Measurements from ENCODE around the gene PTH1R. TPM values are rescaled to one million over a fixed set of nuclear protein-coding genes. Genes with fewer than 3 reads are reported as not detected.

Gene PTH1R
- polyA plus RNA-seq, 1 of the 3 experiments (the other 2 are of a cell fraction) = 0.07 TPM

DNA sequence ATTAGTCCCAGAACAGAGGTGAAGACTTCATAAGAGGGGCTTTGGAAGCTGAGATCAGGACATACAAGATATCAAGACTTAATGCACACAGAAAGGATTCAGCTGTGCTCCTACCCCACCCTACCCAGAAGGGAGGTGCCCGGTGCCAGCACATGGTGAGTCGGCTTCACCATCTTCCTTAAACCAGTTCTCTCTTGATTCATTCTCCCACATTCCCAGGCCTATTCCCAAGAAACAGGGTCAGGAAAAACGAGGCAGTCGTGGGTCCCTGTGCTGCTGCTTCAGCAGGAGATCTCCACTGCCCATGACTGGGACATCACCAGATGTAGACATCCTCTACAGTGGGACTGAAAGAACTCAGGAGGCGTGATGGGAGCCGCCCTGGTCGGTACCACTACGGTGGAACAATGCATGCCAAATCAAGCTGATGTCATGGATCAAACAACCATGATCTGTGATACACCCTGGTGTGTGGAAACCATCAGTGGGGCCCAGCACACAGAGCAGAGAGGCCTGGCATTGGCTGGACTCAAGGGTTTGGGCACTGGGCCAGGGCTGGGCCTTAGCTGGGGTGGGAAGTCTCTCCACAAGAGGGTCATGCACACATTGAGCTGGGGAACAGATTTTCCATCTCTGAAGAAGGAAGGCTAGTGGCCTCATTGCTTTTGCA is 57.1 kb downstream of the PTH1R start:
- TF ChIP-seq, protein P1, sequence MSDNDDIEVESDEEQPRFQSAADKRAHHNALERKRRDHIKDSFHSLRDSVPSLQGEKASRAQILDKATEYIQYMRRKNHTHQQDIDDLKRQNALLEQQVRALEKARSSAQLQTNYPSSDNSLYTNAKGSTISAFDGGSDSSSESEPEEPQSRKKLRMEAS (IDR thresholded peaks at IDR 0.05; ENCODE audit: low read depth) = peak; percentile 61; the same call in 1 of the 2 replicates
- TF ChIP-seq MXI1 (IDR thresholded peaks at IDR 0.05; ENCODE audit: low read depth, low read length) (0 out of 2 replicates have a peak, but pooled peaks have one; percentile 6), NFIC (IDR thresholded peaks at IDR 0.05; ENCODE audit: borderline replicate concordance) (peak; percentile 20; the same call in 1 of the 2 replicates), TEAD4 (IDR thresholded peaks at IDR 0.05; ENCODE audit: borderline replicate concordance, insufficient read depth) (no peak), MEF2A (IDR thresholded peaks at IDR 0.05; ENCODE audit: borderline replicate concordance, low read depth) (no peak)
- ChIA-PET CTCF (interaction anchor here (1.0 to 4.1 kb wide), 7 partner anchors 12 to 390 kb away, joined by 4 to 23 read pairs (median 9); partner anchors contain the start of gene NBEAL2), POLR2A (interaction anchor here (1.1 to 1.6 kb wide), 2 partner anchors 42 to 45 kb away, joined by 3 read pairs; partner anchors contain the start of genes CCDC12 and NBEAL2)
- peaks cover 9 to 24% of the 10 kb centered on the region in 2 experiments for H3K36me3 ChIP-seq (replicated peaks in 1 of 2; ENCODE audit: control insufficient read depth in 1 of 2, insufficient read depth in 2 of 2, low read length in 1 of 2)
- H3K27me3 ChIP-seq (ENCODE audit: insufficient read depth) = no peaks in the 10 kb centered on the region
- WGBS (ENCODE audit: low lambda C conversion rate) = 71% methylated on average over 7 of the region's 8 CpGs
- H2AFZ ChIP-seq (ENCODE audit: low read depth) = no peak overlapping the region
- peaks cover 29% of the 10 kb centered on the region for H3F3A ChIP-seq (replicated peaks; ENCODE audit: insufficient read depth)
- no peaks in the 10 kb centered on the region for H4K20me1 ChIP-seq (ENCODE audit: insufficient read depth)
- peak overlapping the region; percentile 52; the same call in 1 of the 2 replicates for H3K9ac ChIP-seq
- peak overlapping the region; percentile 89 to 91 for H3K27ac ChIP-seq (ENCODE audit: low read depth in 2 of 2, low read length in 1 of 2)
- H3K9me2 ChIP-seq = no peaks in the 10 kb centered on the region
- H3K4me3 ChIP-seq (ENCODE audit: low read depth in 2 of 2, low read length in 1 of 2) = no peak overlapping the region
- H3K9me3 ChIP-seq = no peaks in the 10 kb centered on the region
- H3K79me2 ChIP-seq (ENCODE audit: insufficient read depth) = peaks cover 86% of the 10 kb centered on the region
- peaks cover 53 to 54% of the 10 kb centered on the region in 2 experiments for H3K4me1 ChIP-seq (ENCODE audit: control insufficient read depth in 1 of 2, insufficient read depth in 2 of 2, low read depth in 1 of 2, low read length in 1 of 2)
- DNase-seq = peak; percentile 43
- peak overlapping the region; percentile 64 for H3K4me2 ChIP-seq

DNA sequence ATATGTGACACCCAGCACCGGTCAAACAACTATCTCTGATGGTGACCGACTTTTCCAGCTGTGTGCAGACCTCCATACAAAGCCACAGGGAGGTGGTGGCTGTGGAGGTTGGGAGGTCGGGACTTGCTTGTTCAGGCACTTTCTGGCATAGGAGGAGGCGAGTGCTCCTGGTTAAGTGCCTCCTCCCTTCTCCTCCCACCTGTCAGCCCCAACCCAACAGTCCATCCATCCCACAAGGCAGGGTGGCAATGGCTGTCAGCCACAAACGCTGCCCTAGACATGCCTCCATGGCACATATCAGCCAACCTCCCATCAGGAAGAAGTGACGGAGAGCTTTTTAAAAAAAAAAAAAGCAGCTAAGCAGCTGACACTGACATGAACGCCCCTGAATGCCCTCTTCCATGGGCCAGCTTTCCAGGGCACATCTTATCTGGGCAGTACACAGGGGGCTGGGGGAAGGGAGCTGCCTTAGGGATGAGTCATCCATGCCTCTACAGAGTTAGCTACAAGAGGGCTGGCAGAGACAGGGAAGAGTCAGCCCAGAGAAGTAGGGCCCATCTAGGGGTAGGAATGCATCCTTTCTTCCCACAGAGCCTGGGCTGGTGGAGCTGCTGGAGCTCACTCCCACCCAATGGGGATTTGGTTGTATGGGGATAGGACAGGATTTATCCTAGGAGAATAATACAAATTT is 57.8 kb downstream of the PTH1R start:
- ChIA-PET POLR2A (interaction anchor here (0.6 to 1.1 kb wide), 3 partner anchors 12 to 43 kb away, joined by 3 to 4 read pairs (median 3); no protein-coding TSS in a partner anchor), CTCF (interaction anchor here (0.7 to 4.1 kb wide), 8 partner anchors 9 to 272 kb away, joined by 3 to 23 read pairs (median 7); partner anchors contain the start of gene NBEAL2)
- no peaks in the 10 kb centered on the region for H3K27me3 ChIP-seq (ENCODE audit: insufficient read depth)
- H3K9me3 ChIP-seq = no peaks in the 10 kb centered on the region
- H3K27ac ChIP-seq (ENCODE audit: low read depth in 2 of 2, low read length in 1 of 2) = peak overlapping the region; percentile 89 to 91
- 43% methylated on average over 7 of the region's 7 CpGs for WGBS (ENCODE audit: low lambda C conversion rate)
- H3K79me2 ChIP-seq (ENCODE audit: insufficient read depth) = peaks cover 83% of the 10 kb centered on the region
- H2AFZ ChIP-seq (ENCODE audit: low read depth) = no peak overlapping the region
- peaks cover 29% of the 10 kb centered on the region for H3F3A ChIP-seq (replicated peaks; ENCODE audit: insufficient read depth)
- DNase-seq = peak; percentile 64
- peak overlapping the region; percentile 52; the same call in 1 of the 2 replicates for H3K9ac ChIP-seq
- no peak overlapping the region for H3K4me3 ChIP-seq (ENCODE audit: low read depth in 2 of 2, low read length in 1 of 2)
- H3K9me2 ChIP-seq = no peaks in the 10 kb centered on the region
- peaks cover 9 to 30% of the 10 kb centered on the region in 2 experiments for H3K36me3 ChIP-seq (replicated peaks in 1 of 2; ENCODE audit: control insufficient read depth in 1 of 2, insufficient read depth in 2 of 2, low read length in 1 of 2)
- no peaks in the 10 kb centered on the region for H4K20me1 ChIP-seq (ENCODE audit: insufficient read depth)
- H3K4me2 ChIP-seq = peak overlapping the region; percentile 64
- H3K4me1 ChIP-seq (ENCODE audit: control insufficient read depth in 1 of 2, insufficient read depth in 2 of 2, low read depth in 1 of 2, low read length in 1 of 2) = peaks cover 53 to 54% of the 10 kb centered on the region in 2 experiments
- TF ChIP-seq, protein P2, sequence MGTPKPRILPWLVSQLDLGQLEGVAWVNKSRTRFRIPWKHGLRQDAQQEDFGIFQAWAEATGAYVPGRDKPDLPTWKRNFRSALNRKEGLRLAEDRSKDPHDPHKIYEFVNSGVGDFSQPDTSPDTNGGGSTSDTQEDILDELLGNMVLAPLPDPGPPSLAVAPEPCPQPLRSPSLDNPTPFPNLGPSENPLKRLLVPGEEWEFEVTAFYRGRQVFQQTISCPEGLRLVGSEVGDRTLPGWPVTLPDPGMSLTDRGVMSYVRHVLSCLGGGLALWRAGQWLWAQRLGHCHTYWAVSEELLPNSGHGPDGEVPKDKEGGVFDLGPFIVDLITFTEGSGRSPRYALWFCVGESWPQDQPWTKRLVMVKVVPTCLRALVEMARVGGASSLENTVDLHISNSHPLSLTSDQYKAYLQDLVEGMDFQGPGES (IDR thresholded peaks at IDR 0.05; ENCODE audit: low read depth, low read length) = no peak
- peak; percentile 87 for TF ChIP-seq TCF12 (IDR thresholded peaks at IDR 0.05)
- TF ChIP-seq FOSL2 (IDR thresholded peaks at IDR 0.05; ENCODE audit: borderline replicate concordance, low read depth) = peak; percentile 98
- no peak for TF ChIP-seq FOXJ3 (CRISPR knock-in tag; IDR thresholded peaks at IDR 0.05)
- TF ChIP-seq, protein P1 (IDR thresholded peaks at IDR 0.05; ENCODE audit: low read depth) = peak; percentile 70
- TF ChIP-seq RAD21 (IDR thresholded peaks at IDR 0.05; ENCODE audit: low read length) = peak; percentile 39; the same call in 1 of the 2 replicates
- TF ChIP-seq NRF1 (IDR thresholded peaks at IDR 0.05; ENCODE audit: low read depth, low read length) = no peak
- TF ChIP-seq JUND (IDR thresholded peaks at IDR 0.05) = peak; percentile 99
- TF ChIP-seq FOXM1 (IDR thresholded peaks at IDR 0.05; ENCODE audit: low read depth) = no peak
- peak; percentile 83 for TF ChIP-seq TEAD4 (IDR thresholded peaks at IDR 0.05; ENCODE audit: borderline replicate concordance, insufficient read depth)
- TF ChIP-seq GABPA (IDR thresholded peaks at IDR 0.05; ENCODE audit: low read depth) = no peak
- no peak for TF ChIP-seq ELF1 (IDR thresholded peaks at IDR 0.05)
- TF ChIP-seq MXI1 (IDR thresholded peaks at IDR 0.05; ENCODE audit: low read depth, low read length) = peak; percentile 46; the same call in 1 of the 2 replicates
- 0 out of 2 replicates have a peak, but pooled peaks have one; percentile 46 for TF ChIP-seq YY1 (IDR thresholded peaks at IDR 0.05; ENCODE audit: low read depth)
- TF ChIP-seq RFX5 (IDR thresholded peaks at IDR 0.05; ENCODE audit: low read length) = no peak
- TF ChIP-seq MEF2A (IDR thresholded peaks at IDR 0.05; ENCODE audit: borderline replicate concordance, low read depth) = no peak
- peak; percentile 56; the same call in 1 of the 2 replicates for TF ChIP-seq RCOR1 (IDR thresholded peaks at IDR 0.05; ENCODE audit: low read length)
- TF ChIP-seq SMC3 (IDR thresholded peaks at IDR 0.05; ENCODE audit: low read depth, low read length) = 0 out of 2 replicates have a peak, but pooled peaks have one; percentile 10
- peak; percentile 37; the same call in 1 of the 2 replicates for TF ChIP-seq TAF1 (IDR thresholded peaks at IDR 0.05; ENCODE audit: borderline replicate concordance, low read depth, low read length)
- TF ChIP-seq, protein P3, sequence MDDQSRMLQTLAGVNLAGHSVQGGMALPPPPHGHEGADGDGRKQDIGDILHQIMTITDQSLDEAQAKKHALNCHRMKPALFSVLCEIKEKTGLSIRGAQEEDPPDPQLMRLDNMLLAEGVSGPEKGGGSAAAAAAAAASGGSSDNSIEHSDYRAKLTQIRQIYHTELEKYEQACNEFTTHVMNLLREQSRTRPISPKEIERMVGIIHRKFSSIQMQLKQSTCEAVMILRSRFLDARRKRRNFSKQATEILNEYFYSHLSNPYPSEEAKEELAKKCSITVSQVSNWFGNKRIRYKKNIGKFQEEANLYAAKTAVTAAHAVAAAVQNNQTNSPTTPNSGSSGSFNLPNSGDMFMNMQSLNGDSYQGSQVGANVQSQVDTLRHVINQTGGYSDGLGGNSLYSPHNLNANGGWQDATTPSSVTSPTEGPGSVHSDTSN (IDR thresholded peaks at IDR 0.05) = peak; percentile 68
- no peak for TF ChIP-seq GATA2 (CRISPR knock-in tag; IDR thresholded peaks at IDR 0.05)
- peak; percentile 72 for TF ChIP-seq NFIC (IDR thresholded peaks at IDR 0.05; ENCODE audit: borderline replicate concordance)
- TF ChIP-seq EZH2phosphoT487 (IDR thresholded peaks at IDR 0.05; ENCODE audit: borderline replicate concordance, low read depth) = no peak

Data from SK-N-SH (cell line).